ENCODE data around the gene RAMACL.

GRCh38 chr6:166583230-166583965, 3.1 kb downstream of the RAMACL start:
- TF ChIP-seq JUND (IDR thresholded peaks at IDR 0.05), result no peak
- no peak for TF ChIP-seq NR2F2 (IDR thresholded peaks at IDR 0.05)
- no peak for TF ChIP-seq CTCF (IDR thresholded peaks at IDR 0.05; ENCODE audit: low read depth, low read length, missing input control)
- no peak for TF ChIP-seq RAD21 (IDR thresholded peaks at IDR 0.05)
- TF ChIP-seq GABPA (IDR thresholded peaks at IDR 0.05 in 1 of 2, conservative IDR thresholded peaks at IDR 0.05 in 1 of 2), result no peak
- TF ChIP-seq YY1 (IDR thresholded peaks at IDR 0.05), result no peak
- no peak for TF ChIP-seq TAF1 (conservative IDR thresholded peaks at IDR 0.05)
- no peak for TF ChIP-seq EGR1 (IDR thresholded peaks at IDR 0.05; ENCODE audit: low read depth in 2 of 2)
- TF ChIP-seq MAX (IDR thresholded peaks at IDR 0.05), result no peak
- TF ChIP-seq REST (IDR thresholded peaks at IDR 0.05), result no peak
- TF ChIP-seq ZBTB33 (IDR thresholded peaks at IDR 0.05), result no peak
- TF ChIP-seq HNF4A (conservative IDR thresholded peaks at IDR 0.05), result no peak
- TF ChIP-seq SP1 (IDR thresholded peaks at IDR 0.05), result no peak
